ENCODE measurements around the gene CGNL1. TPM values are rescaled to one million over a fixed set of nuclear protein-coding genes. Genes with fewer than 3 reads are reported as not detected.

The CGNL1 gene
- total RNA-seq, 2 experiments from 2014 or later: not detected

- H3K4me3 Mint-ChIP-seq: no peak overlapping the region
- H3K9me3 Mint-ChIP-seq (ENCODE audit: low read depth): no peaks in the 10 kb centered on the region
- ChIA-PET CTCF (interaction anchor here (0.8 to 1.3 kb wide), 2 partner anchors 16 to 140 kb away, joined by 3 read pairs; no protein-coding TSS in a partner anchor), POLR2A (no interaction called here)
- H3K27me3 Mint-ChIP-seq: peaks cover 6% of the 10 kb centered on the region
- DNase-seq: no peak
- no peak overlapping the region for H3K27ac Mint-ChIP-seq
- H3K4me1 Mint-ChIP-seq: no peaks in the 10 kb centered on the region
- no peaks in the 10 kb centered on the region for H3K36me3 Mint-ChIP-seq (ENCODE audit: low read depth)
- ATAC-seq: no peak
- intact Hi-C loops (cut with DNase I, micrococcal nuclease): no loop called here
These were observed 11.3 kb downstream of the CGNL1 start for GRCh38 chr15:57387564-57388076.

GRCh38 chr15:57388464-57388863 is 12.2 kb downstream of the CGNL1 start:
- ChIA-PET CTCF (interaction anchor here (0.8 to 1.3 kb wide), 2 partner anchors 17 to 139 kb away, joined by 3 read pairs; no protein-coding TSS in a partner anchor), POLR2A (no interaction called here)
- H3K27ac Mint-ChIP-seq: no peak overlapping the region
- intact Hi-C loops (cut with DNase I, micrococcal nuclease): no loop called here
- H3K4me1 Mint-ChIP-seq: no peaks in the 10 kb centered on the region
- ATAC-seq: no peak
- H3K9me3 Mint-ChIP-seq (ENCODE audit: low read depth): no peaks in the 10 kb centered on the region
- H3K4me3 Mint-ChIP-seq: no peak overlapping the region
- no peak for DNase-seq
- H3K27me3 Mint-ChIP-seq: peaks cover 6% of the 10 kb centered on the region
- no peaks in the 10 kb centered on the region for H3K36me3 Mint-ChIP-seq (ENCODE audit: low read depth)

GRCh38 chr15:57389991-57390390 is 13.7 kb downstream of the CGNL1 start:
- intact Hi-C loops (cut with DNase I, micrococcal nuclease): loop anchor here in 1 of 2 experiments (1.0 kb wide), 1 partner anchor 15 kb away; no protein-coding TSS in a partner anchor
- Mint-ChIP-seq H3K4me1 (no peaks in the 10 kb centered on the region), H3K4me3 (no peak overlapping the region), H3K9me3 (ENCODE audit: low read depth) (no peaks in the 10 kb centered on the region), H3K36me3 (ENCODE audit: low read depth) (no peaks in the 10 kb centered on the region), H3K27ac (no peak overlapping the region), H3K27me3 (peaks cover 6% of the 10 kb centered on the region)
- ChIA-PET POLR2A (no interaction called here), CTCF (no interaction called here)
- no peak for ATAC-seq
- no peak for DNase-seq

GRCh38 chr15:57390583-57390982 is 14.3 kb downstream of the CGNL1 start:
- ATAC-seq (no peak), DNase-seq (no peak)
- Mint-ChIP-seq H3K27ac (no peak overlapping the region), H3K4me1 (no peaks in the 10 kb centered on the region), H3K4me3 (no peak overlapping the region), H3K27me3 (peaks cover 6% of the 10 kb centered on the region), H3K9me3 (ENCODE audit: low read depth) (no peaks in the 10 kb centered on the region), H3K36me3 (ENCODE audit: low read depth) (no peaks in the 10 kb centered on the region)
- ChIA-PET CTCF (no interaction called here), POLR2A (no interaction called here)
- intact Hi-C loops (cut with DNase I, micrococcal nuclease): no loop called here

GRCh38 chr15:57391537-57391936 is 15.2 kb downstream of the CGNL1 start:
- Mint-ChIP-seq H3K9me3 (ENCODE audit: low read depth) (no peaks in the 10 kb centered on the region), H3K4me3 (no peak overlapping the region), H3K4me1 (no peaks in the 10 kb centered on the region), H3K27ac (no peak overlapping the region), H3K36me3 (ENCODE audit: low read depth) (no peaks in the 10 kb centered on the region), H3K27me3 (peaks cover 6% of the 10 kb centered on the region)
- ChIA-PET CTCF (no interaction called here), POLR2A (no interaction called here)
- ATAC-seq: no peak
- DNase-seq: no peak
- intact Hi-C loops (cut with DNase I, micrococcal nuclease): no loop called here

DNA sequence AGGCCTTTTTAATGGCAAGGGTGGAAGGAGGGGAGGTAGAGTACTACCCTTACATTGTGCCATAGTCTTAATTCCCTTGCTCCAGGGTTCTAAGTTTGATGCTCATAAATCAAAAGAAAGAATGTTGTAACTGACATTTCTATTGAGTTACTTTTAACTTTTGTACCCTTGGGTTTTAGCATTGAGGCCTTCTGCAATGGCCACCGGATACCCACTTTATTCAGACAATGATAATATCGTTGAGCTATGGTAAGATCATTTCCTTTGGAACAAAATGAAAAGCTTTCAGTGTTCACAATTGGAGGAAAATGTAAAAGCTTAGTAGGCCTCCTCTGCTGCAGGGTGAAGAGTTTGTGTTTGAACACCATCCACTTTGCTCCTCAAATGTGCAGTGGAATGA is 16.8 kb downstream of the CGNL1 start:
- H3K9me3 Mint-ChIP-seq (ENCODE audit: low read depth): no peaks in the 10 kb centered on the region
- peaks cover 6% of the 10 kb centered on the region for H3K27me3 Mint-ChIP-seq

GRCh38 chr15:57395292-57395691 is 19.0 kb downstream of the CGNL1 start:
- Mint-ChIP-seq H3K9me3 (ENCODE audit: low read depth) (no peaks in the 10 kb centered on the region), H3K4me1 (no peaks in the 10 kb centered on the region), H3K4me3 (no peak overlapping the region), H3K36me3 (ENCODE audit: low read depth) (no peaks in the 10 kb centered on the region), H3K27ac (no peak overlapping the region), H3K27me3 (peaks cover 3% of the 10 kb centered on the region)
- ATAC-seq: no peak
- ChIA-PET POLR2A (no interaction called here), CTCF (no interaction called here)
- intact Hi-C loops (cut with DNase I, micrococcal nuclease): no loop called here
- DNase-seq: no peak

More for the DNA sequence above, 16.8 kb downstream of the CGNL1 start:
- CTCF ChIA-PET: interaction anchor here (1.0 kb wide), 1 partner anchor 9 kb away, joined by 4 read pairs; no protein-coding TSS in a partner anchor
- intact Hi-C loops (cut with DNase I, micrococcal nuclease): no loop called here
- Mint-ChIP-seq H3K27ac (no peak overlapping the region), H3K36me3 (ENCODE audit: low read depth) (no peaks in the 10 kb centered on the region), H3K4me3 (no peak overlapping the region), H3K4me1 (no peaks in the 10 kb centered on the region)
- DNase-seq (no peak), ATAC-seq (no peak)
- POLR2A ChIA-PET: no interaction called here

DNA sequence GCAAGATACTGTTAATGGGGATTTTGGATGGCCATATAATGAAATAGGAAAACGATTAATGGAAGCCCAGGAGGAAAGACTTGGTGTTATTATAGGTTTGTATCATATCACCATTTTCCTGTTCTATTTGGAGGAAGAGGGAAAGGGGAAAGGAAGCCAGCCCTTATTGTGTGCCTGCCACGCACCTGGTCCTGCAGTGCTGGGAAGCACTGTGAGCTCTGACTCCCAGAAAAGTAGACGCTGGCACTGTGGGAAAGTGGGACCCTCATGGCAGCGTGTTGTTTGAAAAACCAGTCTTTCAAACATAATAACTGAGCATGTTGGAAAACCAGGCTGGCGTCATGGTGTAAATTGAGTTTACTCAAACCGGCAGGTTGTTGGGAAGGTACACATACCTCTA is 22.0 kb downstream of the CGNL1 start:
- ATAC-seq: no peak
- intact Hi-C loops (cut with DNase I, micrococcal nuclease): no loop called here
- Mint-ChIP-seq H3K4me3 (no peak overlapping the region), H3K36me3 (ENCODE audit: low read depth) (no peaks in the 10 kb centered on the region), H3K9me3 (ENCODE audit: low read depth) (no peaks in the 10 kb centered on the region), H3K27ac (no peak overlapping the region), H3K4me1 (no peaks in the 10 kb centered on the region), H3K27me3 (peaks cover 2% of the 10 kb centered on the region)
- POLR2A ChIA-PET: no interaction called here
- CTCF ChIA-PET: no interaction called here
- DNase-seq: no peak

DNA sequence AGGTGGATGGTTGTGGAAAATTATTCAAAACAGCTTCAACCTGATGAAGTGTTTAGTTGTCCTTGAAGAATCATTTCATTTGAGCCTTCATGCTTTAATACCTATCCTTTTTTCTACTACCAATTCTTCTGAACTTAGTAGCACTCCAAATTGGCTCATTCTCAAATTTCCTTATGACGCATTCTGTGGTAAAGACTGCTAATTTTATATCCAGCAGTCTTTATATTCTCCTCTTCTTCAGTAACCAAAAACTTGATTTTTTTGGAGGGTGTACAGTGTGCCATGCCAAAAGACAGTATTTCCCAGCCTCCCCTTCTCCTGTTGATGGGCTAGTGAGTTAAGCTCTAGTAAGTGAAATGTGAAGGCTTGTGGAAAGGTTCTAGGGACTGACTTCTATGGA is 25.2 kb downstream of the CGNL1 start:
- ChIA-PET CTCF (interaction anchor here (0.6 kb wide), 1 partner anchor 17 kb away, joined by 3 read pairs; no protein-coding TSS in a partner anchor), POLR2A (no interaction called here)
- no peak for ATAC-seq
- H3K27me3 Mint-ChIP-seq: peaks cover 2% of the 10 kb centered on the region
- DNase-seq: no peak
- H3K4me1 Mint-ChIP-seq: no peaks in the 10 kb centered on the region
- intact Hi-C loops (cut with DNase I, micrococcal nuclease): no loop called here
- H3K4me3 Mint-ChIP-seq: no peak overlapping the region
- no peak overlapping the region for H3K27ac Mint-ChIP-seq
- H3K9me3 Mint-ChIP-seq (ENCODE audit: low read depth): no peaks in the 10 kb centered on the region
- H3K36me3 Mint-ChIP-seq (ENCODE audit: low read depth): no peaks in the 10 kb centered on the region

GRCh38 chr15:57403017-57403416 is 26.7 kb downstream of the CGNL1 start:
- Mint-ChIP-seq H3K36me3 (ENCODE audit: low read depth) (no peaks in the 10 kb centered on the region), H3K27me3 (peaks cover 2% of the 10 kb centered on the region), H3K4me3 (no peak overlapping the region), H3K9me3 (ENCODE audit: low read depth) (no peaks in the 10 kb centered on the region), H3K4me1 (no peaks in the 10 kb centered on the region), H3K27ac (no peak overlapping the region)
- CTCF ChIA-PET: no interaction called here
- no peak for ATAC-seq
- POLR2A ChIA-PET: no interaction called here
- intact Hi-C loops (cut with DNase I, micrococcal nuclease): no loop called here
- DNase-seq: no peak

DNA sequence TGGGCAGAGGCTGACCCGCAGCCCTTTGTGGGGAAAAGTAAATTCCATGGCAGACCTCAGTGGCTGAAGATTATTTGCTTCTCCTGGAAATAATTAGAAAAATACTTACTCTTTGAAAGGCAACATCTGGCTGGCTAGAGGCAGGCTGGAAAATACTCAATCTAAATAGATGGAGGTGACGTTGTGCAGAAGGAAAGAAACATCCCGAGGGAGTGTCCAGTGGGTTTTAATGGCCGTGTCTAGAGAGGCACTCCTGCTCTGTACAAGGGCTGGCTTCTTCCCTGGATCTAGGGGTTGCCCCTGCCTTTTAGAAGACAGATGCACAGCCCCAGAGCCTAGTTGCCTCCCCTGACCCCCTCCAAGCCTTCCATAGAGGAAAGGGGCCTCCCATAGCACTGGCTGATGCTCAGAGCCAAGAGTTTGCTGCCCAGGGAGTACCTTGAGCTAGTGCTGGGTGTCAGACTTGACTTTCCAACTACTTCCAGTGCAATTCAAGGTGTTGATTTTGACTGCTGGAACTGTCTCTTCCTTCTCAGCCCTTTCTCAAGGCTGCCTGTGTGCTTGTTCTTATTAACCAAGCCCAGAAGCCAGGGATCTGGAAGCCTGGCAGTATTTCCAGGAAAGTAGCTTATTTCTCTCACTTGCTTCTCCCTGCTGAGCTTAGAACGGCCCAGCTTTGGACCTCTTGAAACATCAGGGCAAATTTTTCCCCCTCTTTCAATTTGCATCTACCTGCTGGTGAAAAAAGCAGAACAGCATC is 27.4 kb downstream of the CGNL1 start:
- POLR2A ChIA-PET: no interaction called here

GRCh38 chr15:57405133-57405532 is 28.8 kb downstream of the CGNL1 start:
- POLR2A ChIA-PET: no interaction called here
- no peaks in the 10 kb centered on the region for H3K36me3 Mint-ChIP-seq (ENCODE audit: low read depth)
- H3K27me3 Mint-ChIP-seq: peaks cover 2% of the 10 kb centered on the region
- no peak for DNase-seq
- no peaks in the 10 kb centered on the region for H3K4me1 Mint-ChIP-seq
- H3K4me3 Mint-ChIP-seq: no peak overlapping the region
- ATAC-seq: no peak
- H3K27ac Mint-ChIP-seq: no peak overlapping the region
- CTCF ChIA-PET: no interaction called here
- intact Hi-C loops (cut with DNase I, micrococcal nuclease): no loop called here
- no peaks in the 10 kb centered on the region for H3K9me3 Mint-ChIP-seq (ENCODE audit: low read depth)

More for the DNA sequence above, 27.4 kb downstream of the CGNL1 start:
- no peaks in the 10 kb centered on the region for H3K9me3 Mint-ChIP-seq (ENCODE audit: low read depth)
- no peak for ATAC-seq
- H3K27ac Mint-ChIP-seq: no peak overlapping the region
- intact Hi-C loops (cut with DNase I, micrococcal nuclease): no loop called here
- no peak for DNase-seq
- H3K4me3 Mint-ChIP-seq: no peak overlapping the region
- peaks cover 2% of the 10 kb centered on the region for H3K27me3 Mint-ChIP-seq
- H3K36me3 Mint-ChIP-seq (ENCODE audit: low read depth): no peaks in the 10 kb centered on the region
- CTCF ChIA-PET: no interaction called here
- H3K4me1 Mint-ChIP-seq: no peaks in the 10 kb centered on the region
